SU-DHL-6 (cell line): ENCODE results near the gene DNM1.

Experiments used
- H2AFZ ChIP-seq: fragments of 200-600 bp; sonication (generic); 2 replicates; pipeline ENCODE4 v1.6.1; 2014; ENCODE audit warnings: low read depth, mild to moderate bottlenecking, moderate library complexity, mixed read lengths, antibody characterized with exemption, low read length; ENCODE audit not compliant: severe bottlenecking
- H3F3A ChIP-seq: fragments of 200-600 bp; shearing (Covaris generic); 2 replicates; pipeline ENCODE4 v1.6.0; 2016; ENCODE audit warnings: antibody characterized with exemption, mild to moderate bottlenecking; ENCODE audit not compliant: insufficient read depth
- H3K27ac ChIP-seq: fragments of 200-600 bp; sonication (generic); 2 replicates; pipeline ENCODE4 v1.5.1; 2016; ENCODE audit warnings: low read depth, mild to moderate bottlenecking, low read length, moderate library complexity, mixed read lengths
- H3K27me3 ChIP-seq: fragments of 200-600 bp; sonication (generic), shearing (Covaris generic); 2 replicates; pipeline ENCODE4 v1.6.0; 2014; ENCODE audit warnings: mild to moderate bottlenecking, low read length
- H3K36me3 ChIP-seq: fragments of 200-600 bp; sonication (generic); 2 replicates; pipeline ENCODE4 v1.6.1; 2014; ENCODE audit warnings: mild to moderate bottlenecking, low read length, mixed read lengths
- H3K4me2 ChIP-seq: fragments of 300-600, 200-600 bp; shearing (Covaris generic), sonication (generic); 2 replicates; pipeline ENCODE4 v1.6.0; 2014; ENCODE audit warnings: low read length, low read depth, mild to moderate bottlenecking; ENCODE audit not compliant: poor library complexity, severe bottlenecking
- H3K4me3 ChIP-seq: fragments of 200-600 bp; sonication (generic); 2 replicates; pipeline ENCODE4 v1.5.1; 2014; ENCODE audit warnings: antibody characterized with exemption, low read length, mild to moderate bottlenecking, mixed read lengths; ENCODE audit not compliant: insufficient read depth, poor library complexity, severe bottlenecking
- H3K79me2 ChIP-seq: fragments of 200-600 bp; sonication (generic); 2 replicates; pipeline ENCODE4 v1.6.1; 2014; ENCODE audit warnings: mild to moderate bottlenecking, low read length, moderate library complexity; ENCODE audit not compliant: insufficient read depth
- H3K9ac ChIP-seq: fragments of 200-600 bp; sonication (generic); 2 replicates; pipeline ENCODE4 v1.7.0; 2014; ENCODE audit warnings: mild to moderate bottlenecking, low read length
- H3K9me2 ChIP-seq: fragments of 200-600 bp; sonication (generic); replicated peaks from 2 replicates; pipeline ENCODE4 v1.6.1; 2014; ENCODE audit warnings: low read length; ENCODE audit not compliant: insufficient read depth
- H3K9me3 ChIP-seq: fragments of 200-600 bp; sonication (generic); 2 replicates; pipeline ENCODE4 v1.6.1; 2014; ENCODE audit warnings: low read length, mixed read lengths; ENCODE audit not compliant: insufficient read depth
- H4K20me1 ChIP-seq: fragments of 200-600 bp; sonication (generic); 2 replicates; pipeline ENCODE4 v1.6.1; 2014; ENCODE audit warnings: low read depth, mild to moderate bottlenecking, antibody characterized with exemption, low read length, moderate library complexity, mixed read lengths
- EZH2phosphoT487 ChIP-seq: fragments of 200-600 bp; sonication (generic), shearing (Covaris generic); conservative IDR thresholded peaks from 2 replicates; pipeline ENCODE4 v1.6.1; 2018; ENCODE audit warnings: mild to moderate bottlenecking, antibody characterized with exemption, low read length, moderate library complexity, mixed read lengths
- TF ChIP-seq, protein P1 (sequence below): fragments of 200-600 bp; sonication (generic); IDR thresholded peaks from one replicate; pipeline ENCODE4 v1.5.1; 2017; ENCODE audit warnings: antibody characterized with exemption, mild to moderate bottlenecking, low read length, moderate library complexity; ENCODE audit not compliant: insufficient read depth, poor library complexity, severe bottlenecking

Gene DNM1

DNA sequence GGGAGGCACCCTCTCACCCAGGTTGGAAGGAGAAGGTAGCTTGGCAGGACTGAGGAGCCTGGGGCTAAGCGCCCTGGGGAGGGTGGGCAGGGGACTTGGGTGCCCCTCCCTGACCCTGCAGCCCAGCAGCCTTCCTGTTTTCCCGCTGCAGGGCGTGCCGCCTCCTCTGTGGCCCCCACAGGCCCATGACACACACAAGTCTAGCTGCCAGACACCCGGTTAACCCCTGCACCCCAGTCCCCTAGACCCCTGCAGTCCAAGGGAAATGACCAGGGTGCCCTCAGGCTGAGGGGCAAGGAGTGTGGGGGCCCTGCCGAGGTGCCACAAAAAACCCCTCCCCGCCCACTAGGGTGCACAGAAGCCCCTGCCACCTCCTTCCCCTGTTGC is 39.6 kb downstream of the DNM1 start:
- Histone ChIP-seq H3K9ac (no peak overlapping the region), H3K36me3 (no peaks in the 10 kb centered on the region), H3K4me2 (no peak overlapping the region), H3F3A (no peaks in the 10 kb centered on the region), H3K79me2 (no peaks in the 10 kb centered on the region), H3K4me3 (no peak overlapping the region), H2AFZ (no peak overlapping the region), H3K27me3 (no peaks in the 10 kb centered on the region), H3K27ac (no peak overlapping the region), H3K9me3 (no peaks in the 10 kb centered on the region), H3K9me2 (no peaks in the 10 kb centered on the region), H4K20me1 (no peaks in the 10 kb centered on the region)
- TF ChIP-seq EZH2phosphoT487, result no peak
- TF ChIP-seq, protein P1, sequence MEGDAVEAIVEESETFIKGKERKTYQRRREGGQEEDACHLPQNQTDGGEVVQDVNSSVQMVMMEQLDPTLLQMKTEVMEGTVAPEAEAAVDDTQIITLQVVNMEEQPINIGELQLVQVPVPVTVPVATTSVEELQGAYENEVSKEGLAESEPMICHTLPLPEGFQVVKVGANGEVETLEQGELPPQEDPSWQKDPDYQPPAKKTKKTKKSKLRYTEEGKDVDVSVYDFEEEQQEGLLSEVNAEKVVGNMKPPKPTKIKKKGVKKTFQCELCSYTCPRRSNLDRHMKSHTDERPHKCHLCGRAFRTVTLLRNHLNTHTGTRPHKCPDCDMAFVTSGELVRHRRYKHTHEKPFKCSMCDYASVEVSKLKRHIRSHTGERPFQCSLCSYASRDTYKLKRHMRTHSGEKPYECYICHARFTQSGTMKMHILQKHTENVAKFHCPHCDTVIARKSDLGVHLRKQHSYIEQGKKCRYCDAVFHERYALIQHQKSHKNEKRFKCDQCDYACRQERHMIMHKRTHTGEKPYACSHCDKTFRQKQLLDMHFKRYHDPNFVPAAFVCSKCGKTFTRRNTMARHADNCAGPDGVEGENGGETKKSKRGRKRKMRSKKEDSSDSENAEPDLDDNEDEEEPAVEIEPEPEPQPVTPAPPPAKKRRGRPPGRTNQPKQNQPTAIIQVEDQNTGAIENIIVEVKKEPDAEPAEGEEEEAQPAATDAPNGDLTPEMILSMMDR, result no peak

DNA sequence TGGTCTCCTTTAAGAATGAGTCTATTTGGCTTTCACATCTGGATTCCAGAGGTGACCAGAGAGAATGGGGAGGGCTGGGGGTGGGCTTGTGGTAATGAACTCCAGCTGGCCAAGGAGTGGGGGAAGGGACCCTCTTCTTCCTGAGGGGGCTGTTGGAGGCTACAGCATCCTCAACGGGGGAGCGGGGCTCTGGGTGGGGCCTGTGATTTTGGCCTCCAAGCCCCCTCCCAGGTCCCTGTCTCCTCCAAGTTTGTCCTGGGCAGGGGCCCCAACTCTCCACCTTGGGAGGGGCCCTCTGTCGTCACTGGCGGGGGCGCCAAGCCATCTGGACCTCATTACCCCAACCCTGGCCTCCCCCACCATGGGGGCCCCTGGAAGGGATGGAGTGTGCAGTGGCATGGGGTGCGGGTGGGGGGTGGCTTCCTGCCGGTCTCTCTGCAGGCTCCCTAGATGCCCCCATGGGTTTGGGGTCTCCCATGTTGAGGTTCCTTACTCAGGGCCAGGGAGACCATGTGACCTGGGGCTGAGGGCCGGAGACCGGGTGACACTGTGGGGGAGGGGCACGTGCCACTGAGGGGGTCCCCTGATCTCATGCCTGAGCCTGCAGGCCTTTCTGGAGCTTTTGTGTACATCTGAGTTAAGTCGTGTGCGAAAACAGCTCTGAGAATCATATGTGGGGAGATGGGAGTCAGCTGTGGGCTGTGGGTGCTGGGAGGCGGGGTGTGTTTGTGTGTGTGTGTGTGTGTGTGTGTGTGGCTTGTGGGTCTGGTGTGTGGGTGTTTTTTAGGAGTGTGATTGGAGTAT is 40.2 kb downstream of the DNM1 start:
- no peak for TF ChIP-seq EZH2phosphoT487
- TF ChIP-seq, protein P1, result no peak
- H2AFZ ChIP-seq, result no peak overlapping the region
- H3K9me2 ChIP-seq, result no peaks in the 10 kb centered on the region
- no peak overlapping the region for H3K4me3 ChIP-seq
- no peaks in the 10 kb centered on the region for H3K27me3 ChIP-seq
- H3K4me2 ChIP-seq, result no peak overlapping the region
- H4K20me1 ChIP-seq, result no peaks in the 10 kb centered on the region
- no peaks in the 10 kb centered on the region for H3K36me3 ChIP-seq
- no peak overlapping the region for H3K27ac ChIP-seq
- H3K9me3 ChIP-seq, result no peaks in the 10 kb centered on the region
- no peaks in the 10 kb centered on the region for H3K79me2 ChIP-seq
- no peak overlapping the region for H3K9ac ChIP-seq
- H3F3A ChIP-seq, result no peaks in the 10 kb centered on the region

DNA sequence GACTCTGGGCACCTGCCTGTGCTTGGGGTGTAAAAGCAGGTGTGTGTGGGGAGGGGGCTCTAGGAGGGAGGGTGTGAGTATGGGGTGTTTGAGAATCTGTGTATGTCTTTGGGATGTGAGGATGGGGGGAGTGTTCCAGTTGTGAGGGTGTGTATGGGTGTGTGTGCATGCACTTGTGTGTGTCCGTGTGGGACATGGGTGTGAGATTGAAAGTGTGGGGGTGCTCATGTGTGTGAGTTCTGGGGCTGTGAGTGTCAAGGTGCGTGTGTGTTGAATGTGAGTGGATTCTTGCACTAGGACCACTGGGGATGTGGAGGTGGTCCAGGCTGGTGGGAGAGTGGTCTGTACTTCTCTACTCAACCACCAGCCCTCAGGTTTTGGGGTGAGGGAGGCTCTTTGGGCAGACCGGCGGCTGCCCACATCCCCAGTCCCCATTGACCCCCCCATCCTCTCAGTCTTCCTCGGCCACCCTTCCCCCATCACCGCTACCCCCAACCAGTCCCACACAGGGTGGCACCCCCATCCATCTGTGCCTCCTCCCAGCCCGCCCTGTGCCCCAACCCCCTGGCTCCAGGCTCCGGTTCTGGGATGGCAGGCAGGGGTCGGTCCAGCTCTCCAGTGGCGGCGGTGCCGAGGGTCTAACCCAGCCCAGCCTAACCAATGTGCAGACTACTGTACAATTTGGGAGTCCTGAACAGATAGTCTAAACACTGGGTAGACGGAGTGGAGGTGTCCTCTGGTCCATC is 41.1 kb downstream of the DNM1 start:
- Histone ChIP-seq H3K4me2 (no peak overlapping the region), H3K36me3 (no peaks in the 10 kb centered on the region), H3K4me3 (no peak overlapping the region), H3K9me2 (no peaks in the 10 kb centered on the region), H3F3A (no peaks in the 10 kb centered on the region), H3K9ac (no peak overlapping the region), H2AFZ (no peak overlapping the region), H3K9me3 (no peaks in the 10 kb centered on the region), H3K27ac (no peak overlapping the region), H3K27me3 (no peaks in the 10 kb centered on the region), H4K20me1 (no peaks in the 10 kb centered on the region), H3K79me2 (no peaks in the 10 kb centered on the region)
- TF ChIP-seq, protein P1, result no peak
- TF ChIP-seq EZH2phosphoT487, result no peak
